Panc1 (cell line): ENCODE measurements around the gene TGIF1. TPM values are rescaled to one million over a fixed set of nuclear protein-coding genes. Genes with fewer than 3 reads are reported as not detected.
"Not testable (repeated sequence)": the region's sequence is repeated elsewhere in the genome, so short reads cannot be mapped to it uniquely, and the experiment has no call there.

Experiments
- ATAC-seq: fragments of 200-7000 bp; cut with Tn5 transposase; 2 replicates; pipeline ENCODE4 v1.9.1; 2020; ENCODE audit warnings: mild to moderate bottlenecking, moderate library complexity
- BruUV-seq: library from RNA; stranded (reverse); fragments of 400-500 nt; replicated peaks from 2 replicates; lab custom pipeline; 2021; lab: Mats Ljungman, UMichigan
- CTCF ChIA-PET: fragments of 300-600 bp; sonication (Branson Sonifier 250); formaldehyde crosslinking; loops from one replicate; lab custom pipeline; 2022; ENCODE audit warnings: antibody characterized with exemption; lab: Charles Lee
- POLR2A ChIA-PET: fragments of 300-600 bp; sonication (Branson Sonifier 250); formaldehyde crosslinking; loops from one replicate; lab custom pipeline; 2022; ENCODE audit warnings: antibody characterized with exemption; lab: Charles Lee
- DNase-seq: peaks from one replicate; pipeline ENCODE4 v3.0.0-alpha.2; 2010; ENCODE audit warnings: low read depth, low spot score
- H3K27ac ChIP-seq: 2 replicates; pipeline ENCODE4 v1.5.1; 2011; ENCODE audit warnings: mild to moderate bottlenecking, low read length, inconsistent platforms
- H3K27me3 ChIP-seq: fragments of 200-500 bp; sonication (Bioruptor generic); 2 replicates; pipeline ENCODE4 v1.6.0; 2014; ENCODE audit warnings: low read length, inconsistent platforms; ENCODE audit not compliant: control insufficient read depth, insufficient read depth
- H3K36me3 ChIP-seq: fragments of 200-500 bp; sonication (Bioruptor generic); 2 replicates; pipeline ENCODE4 v1.5.1; 2014; ENCODE audit warnings: inconsistent platforms, mild to moderate bottlenecking, low read length, moderate library complexity; ENCODE audit not compliant: control insufficient read depth, insufficient read depth
- H3K4me1 ChIP-seq: 2 replicates; pipeline ENCODE4 v1.5.1; 2011; ENCODE audit warnings: inconsistent platforms, mild to moderate bottlenecking, low read length, moderate library complexity; ENCODE audit not compliant: control insufficient read depth, insufficient read depth
- H3K4me3 ChIP-seq, 2 experiments: 2 replicates each; pipeline ENCODE4 v1.5.1; 2011 to 2012; ENCODE audit warnings: low read depth in 2 of 2, low read length in 2 of 2, mild to moderate bottlenecking in 2 of 2, inconsistent platforms in 1 of 2, moderate library complexity in 1 of 2
- H3K9me3 ChIP-seq: fragments of 200-500 bp; sonication (Bioruptor generic); 2 replicates; pipeline ENCODE4 v1.5.1; 2014; ENCODE audit warnings: low read depth, mild to moderate bottlenecking, inconsistent platforms, low read length, moderate library complexity; ENCODE audit not compliant: control insufficient read depth, insufficient read depth
- POLR2AphosphoS5 ChIP-seq: IDR thresholded peaks from 2 replicates; pipeline ENCODE4 v1.6.1; 2012; ENCODE audit warnings: mild to moderate bottlenecking, low read depth, low read length, moderate library complexity
- REST ChIP-seq, 2 experiments: IDR thresholded peaks; 2 replicates each; pipeline ENCODE4 v1.6.1; 2011 to 2012; ENCODE audit warnings: low read depth in 2 of 2, control low read depth in 1 of 2, low read length in 1 of 2, mild to moderate bottlenecking in 1 of 2, moderate library complexity in 1 of 2; ENCODE audit not compliant: insufficient read depth in 1 of 2
- SIN3A ChIP-seq: IDR thresholded peaks from 2 replicates; pipeline ENCODE4 v1.6.1; 2012; ENCODE audit warnings: low read depth, mild to moderate bottlenecking, low read length, moderate library complexity, borderline replicate concordance; ENCODE audit not compliant: insufficient read depth
- TCF7L2 ChIP-seq: IDR thresholded peaks from 2 replicates; pipeline ENCODE4 v1.6.1; 2011; ENCODE audit warnings: mild to moderate bottlenecking, low read depth, low read length, inconsistent platforms
- in situ Hi-C: cut with HindIII; loops from 2 replicates; pipeline ENCODE4 v1.10.0; 2016; ENCODE audit warnings: low sequenced_read_pairs, low pct_unique_long_range_greater_than_20kb
- intact Hi-C: fragments of 100-400 bp; cut with micrococcal nuclease; formaldehyde crosslinking; loops from one replicate; pipeline ENCODE4 v1.10.0; 2022; ENCODE audit not compliant: unreplicated experiment
- total RNA-seq: library from RNA; stranded (reverse); gene quantifications from one replicate; pipeline ENCODE4 v1.2.1, GENCODE V29; 2021; ENCODE audit not compliant: unreplicated experiment
- TF ChIP-seq, protein P1 (sequence below): fragments of 450-650 bp; IDR thresholded peaks from 2 replicates; pipeline ENCODE4 v1.5.1; 2017; ENCODE audit warnings: mild to moderate bottlenecking

The TGIF1 gene
- total RNA-seq, 1 experiment from 2014 or later, result 171 TPM

DNA sequence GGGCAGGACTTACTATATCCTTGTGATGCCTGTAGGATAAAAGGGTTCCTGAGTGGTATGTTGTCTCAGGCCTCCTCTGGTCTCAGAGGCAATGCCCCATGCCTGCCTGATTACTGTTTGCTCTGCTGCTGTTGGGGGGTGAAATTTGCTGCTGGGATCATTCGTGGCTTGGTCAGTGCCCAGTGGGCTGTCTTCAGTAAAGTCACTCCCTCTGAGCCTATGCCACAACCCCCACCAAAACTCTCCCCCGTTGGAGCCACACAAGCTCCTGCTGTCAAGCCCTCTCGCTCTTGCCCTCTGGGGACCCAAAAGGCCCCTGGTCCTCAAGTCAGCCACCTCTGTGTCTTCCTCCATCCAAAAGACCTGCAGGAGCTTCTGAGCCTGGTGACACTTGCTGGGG lies 38.6 kb upstream of the TGIF1 start:
- H3K4me3 ChIP-seq, result peak overlapping the region; percentile 32 to 38
- no peaks in the 10 kb centered on the region for H3K36me3 ChIP-seq
- peaks cover 42% of the 10 kb centered on the region for H3K4me1 ChIP-seq
- POLR2A ChIA-PET, result interaction anchor here (1.0 kb wide), 1 partner anchor 11 kb away, joined by 3 read pairs; no protein-coding TSS in a partner anchor
- in situ Hi-C loops, result no loop called here
- peak overlapping the region; percentile 93 for H3K27ac ChIP-seq
- DNase-seq (no peak), ATAC-seq (0 out of 2 replicates have a peak, but pooled peaks have one; percentile 3)
- CTCF ChIA-PET, result no interaction called here
- H3K27me3 ChIP-seq, result no peaks in the 10 kb centered on the region
- TF ChIP-seq POLR2AphosphoS5, result no peak
- TF ChIP-seq TCF7L2, result no peak
- no peak for TF ChIP-seq SIN3A
- TF ChIP-seq REST (IDR thresholded peaks at IDR 0.05; ENCODE audit: insufficient read depth in 1 of 2, low read depth in 2 of 2, low read length in 1 of 2), result no peak
- TF ChIP-seq, protein P1, sequence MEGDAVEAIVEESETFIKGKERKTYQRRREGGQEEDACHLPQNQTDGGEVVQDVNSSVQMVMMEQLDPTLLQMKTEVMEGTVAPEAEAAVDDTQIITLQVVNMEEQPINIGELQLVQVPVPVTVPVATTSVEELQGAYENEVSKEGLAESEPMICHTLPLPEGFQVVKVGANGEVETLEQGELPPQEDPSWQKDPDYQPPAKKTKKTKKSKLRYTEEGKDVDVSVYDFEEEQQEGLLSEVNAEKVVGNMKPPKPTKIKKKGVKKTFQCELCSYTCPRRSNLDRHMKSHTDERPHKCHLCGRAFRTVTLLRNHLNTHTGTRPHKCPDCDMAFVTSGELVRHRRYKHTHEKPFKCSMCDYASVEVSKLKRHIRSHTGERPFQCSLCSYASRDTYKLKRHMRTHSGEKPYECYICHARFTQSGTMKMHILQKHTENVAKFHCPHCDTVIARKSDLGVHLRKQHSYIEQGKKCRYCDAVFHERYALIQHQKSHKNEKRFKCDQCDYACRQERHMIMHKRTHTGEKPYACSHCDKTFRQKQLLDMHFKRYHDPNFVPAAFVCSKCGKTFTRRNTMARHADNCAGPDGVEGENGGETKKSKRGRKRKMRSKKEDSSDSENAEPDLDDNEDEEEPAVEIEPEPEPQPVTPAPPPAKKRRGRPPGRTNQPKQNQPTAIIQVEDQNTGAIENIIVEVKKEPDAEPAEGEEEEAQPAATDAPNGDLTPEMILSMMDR, result no peak
- H3K9me3 ChIP-seq, result no peaks in the 10 kb centered on the region
- intact Hi-C loops, result no loop called here
- BruUV-seq, result no TSS peak

DNA sequence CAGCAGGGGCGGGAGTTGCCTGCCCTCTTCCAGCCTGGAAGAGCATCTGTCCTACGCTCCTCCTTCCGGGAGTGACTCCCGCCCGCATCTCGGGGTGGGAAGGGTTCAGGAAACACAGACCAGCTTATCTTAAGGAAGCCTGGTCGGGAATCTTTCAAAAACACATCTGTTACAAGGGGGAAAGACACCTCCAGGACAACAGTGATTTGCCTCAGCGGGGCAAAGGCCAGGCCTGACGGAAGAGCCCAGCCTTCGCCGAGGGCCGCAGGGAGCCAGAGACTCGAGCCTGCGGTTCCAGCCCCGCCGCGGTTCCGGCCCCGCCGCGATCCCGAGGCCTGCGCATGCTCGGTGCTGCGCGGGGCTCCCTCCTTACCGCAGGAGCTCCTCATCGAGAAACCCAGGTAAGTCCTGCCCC lies 38.1 kb upstream of the TGIF1 start:
- H3K27me3 ChIP-seq, result no peaks in the 10 kb centered on the region
- intact Hi-C loops (no loop called here), in situ Hi-C loops (no loop called here)
- no peak for DNase-seq
- no peaks in the 10 kb centered on the region for H3K36me3 ChIP-seq
- no peaks in the 10 kb centered on the region for H3K9me3 ChIP-seq
- H3K4me1 ChIP-seq, result peaks cover 42% of the 10 kb centered on the region
- TF ChIP-seq POLR2AphosphoS5, result no peak
- TF ChIP-seq REST (IDR thresholded peaks at IDR 0.05; ENCODE audit: insufficient read depth in 1 of 2, low read depth in 2 of 2, low read length in 1 of 2), result no peak
- TF ChIP-seq SIN3A, result no peak
- TF ChIP-seq, protein P1, result no peak
- TF ChIP-seq TCF7L2, result no peak
- ATAC-seq, result 0 out of 2 replicates have a peak, but pooled peaks have one; percentile 16
- CTCF ChIA-PET, result no interaction called here
- peak overlapping the region; percentile 32 to 38 for H3K4me3 ChIP-seq
- BruUV-seq, result no TSS peak
- POLR2A ChIA-PET, result interaction anchor here (1.0 kb wide), 1 partner anchor 12 kb away, joined by 3 read pairs; no protein-coding TSS in a partner anchor
- H3K27ac ChIP-seq, result peak overlapping the region; percentile 93

GRCh38 chr18:3412528-3412927 lies 37.4 kb upstream of the TGIF1 start:
- DNase-seq, CTCF ChIA-PET, BruUV-seq, in situ Hi-C loops, H3K36me3 ChIP-seq, intact Hi-C loops, H3K9me3 ChIP-seq, H3K27me3 ChIP-seq: not testable (repeated sequence)
- peaks cover 42% of the 10 kb centered on the region for H3K4me1 ChIP-seq
- POLR2A ChIA-PET, result interaction anchor here (0.6 to 0.8 kb wide), 2 partner anchors 14 to 130 kb away, joined by 4 to 5 read pairs; no protein-coding TSS in a partner anchor
- H3K27ac ChIP-seq, result peak overlapping the region; percentile 93
- peak overlapping the region; percentile 32 to 38 for H3K4me3 ChIP-seq
- peak; percentile 66 for ATAC-seq
